H1 (cell line): ENCODE results near the gene EXOSC1. TPM values are rescaled to one million over a fixed set of nuclear protein-coding genes. Genes with fewer than 3 reads are reported as not detected.

Experiments
- CTCF ChIA-PET: fragments of 300-600 bp; sonication (Branson Sonifier 250); formaldehyde crosslinking; loops from one replicate; lab custom pipeline; 2021; ENCODE audit not compliant: partially characterized antibody; lab: Charles Lee
- POLR2A ChIA-PET: fragments of 300-600 bp; sonication (Branson Sonifier 250); formaldehyde crosslinking; loops from one replicate; lab custom pipeline; 2021; ENCODE audit warnings: inconsistent platforms; ENCODE audit not compliant: partially characterized antibody; lab: Charles Lee
- DNase-seq, 2 experiments: peaks; one replicate each; pipeline versions ENCODE4 v3.0.0 to v3.0.0-alpha.2; 2010 to 2022; ENCODE audit warnings: low spot score in 2 of 2, low read depth in 1 of 2, mixed read lengths in 1 of 2
- FAIRE-seq: peaks from 2 replicates; lab custom pipeline; 2011; peaks lifted over from hg19 to GRCh38; lab: Jason Lieb, UNC
- H2AFZ ChIP-seq: 2 replicates; pipeline ENCODE4 v1.8.1; 2012; ENCODE audit warnings: low read length, inconsistent platforms
- H2AK5ac ChIP-seq: 2 replicates; pipeline ENCODE4 v1.6.1; 2013; ENCODE audit warnings: low read depth, low read length
- H2BK120ac ChIP-seq: replicated peaks from 2 replicates; pipeline ENCODE3; 2013; ENCODE audit warnings: low read depth, low read length, inconsistent platforms
- H2BK12ac ChIP-seq: 2 replicates; pipeline ENCODE4 v1.6.1; 2013; ENCODE audit warnings: low read depth, low read length
- H2BK15ac ChIP-seq: 2 replicates; pipeline ENCODE4 v1.6.1; 2013; ENCODE audit warnings: low read length
- H2BK20ac ChIP-seq: 2 replicates; pipeline ENCODE4 v1.6.1; 2013; ENCODE audit warnings: low read length
- H2BK5ac ChIP-seq: 2 replicates; pipeline ENCODE4 v1.6.1; 2013; ENCODE audit warnings: low read depth, low read length
- H3K14ac ChIP-seq: 2 replicates; pipeline ENCODE4 v1.6.1; 2013; ENCODE audit warnings: inconsistent platforms; ENCODE audit not compliant: insufficient read length
- H3K18ac ChIP-seq: 2 replicates; pipeline ENCODE4 v1.6.1; 2013; ENCODE audit warnings: low read length; ENCODE audit errors: extremely low read depth
- H3K23ac ChIP-seq: 2 replicates; pipeline ENCODE4 v1.6.1; 2013; ENCODE audit warnings: inconsistent platforms; ENCODE audit not compliant: insufficient read length
- H3K23me2 ChIP-seq: 2 replicates; pipeline ENCODE4 v1.6.1; 2013; ENCODE audit warnings: low read depth, low read length
- H3K27ac ChIP-seq: 2 replicates; pipeline ENCODE4 v1.6.1; 2011; ENCODE audit warnings: low read depth, low read length, inconsistent platforms
- H3K27me3 ChIP-seq, 4 experiments: replicated peaks in 1 of 4; 1 replicate in 1 of 4; 2 replicates in 3 of 4; pipeline versions ENCODE4 v1.6.1 to v1.8.1; 2011 to 2013; ENCODE audit warnings: low read length in 3 of 4, mild to moderate bottlenecking in 3 of 4, inconsistent platforms in 2 of 4, mixed read lengths in 2 of 4, moderate library complexity in 1 of 4; ENCODE audit not compliant: control insufficient read depth in 3 of 4, insufficient read depth in 3 of 4; ENCODE audit errors: extremely low read depth in 1 of 4
- H3K36me3 ChIP-seq, 4 experiments: 2 replicates each; pipeline versions ENCODE4 v1.6.1 to v1.8.1; 2011 to 2013; ENCODE audit warnings: mild to moderate bottlenecking in 4 of 4, low read length in 3 of 4, moderate library complexity in 2 of 4, control low read depth in 1 of 4, inconsistent platforms in 1 of 4; ENCODE audit not compliant: insufficient read depth in 4 of 4, control insufficient read depth in 2 of 4
- H3K4ac ChIP-seq: replicated peaks from 2 replicates; pipeline ENCODE3; 2013; ENCODE audit warnings: low read length, low read depth, mixed read lengths, inconsistent platforms; ENCODE audit not compliant: insufficient read length
- H3K4me1 ChIP-seq, 4 experiments: replicated peaks in 1 of 4; 1 replicate in 1 of 4; 2 replicates in 3 of 4; pipeline versions ENCODE4 v1.6.1 to v1.8.1; 2011 to 2013; ENCODE audit warnings: low read length in 3 of 4, inconsistent platforms in 2 of 4, mixed read lengths in 1 of 4; ENCODE audit not compliant: insufficient read depth in 4 of 4, control insufficient read depth in 3 of 4
- H3K4me2 ChIP-seq, 2 experiments: 2 replicates each; pipeline versions ENCODE4 v1.6.1 to v1.8.1; 2011 to 2013; ENCODE audit warnings: low read depth in 2 of 2, low read length in 2 of 2, control low read depth in 1 of 2, inconsistent platforms in 1 of 2, mild to moderate bottlenecking in 1 of 2; ENCODE audit not compliant: insufficient read depth in 1 of 2
- H3K4me3 ChIP-seq, 4 experiments: fragments of 200-600, 300-600 bp in 1 of 4; sonication (generic), shearing (Covaris generic), sonication (Bioruptor Twin) in 1 of 4; 2 replicates each; pipeline versions ENCODE4 v1.5.1 to v1.8.1; 2011 to 2016; ENCODE audit warnings: low read length in 4 of 4, low read depth in 3 of 4, control low read depth in 2 of 4, inconsistent platforms in 2 of 4, mild to moderate bottlenecking in 2 of 4, mixed read lengths in 1 of 4, moderate library complexity in 1 of 4; ENCODE audit not compliant: insufficient read depth in 2 of 4; ENCODE audit errors: extremely low read depth in 1 of 4
- H3K56ac ChIP-seq: replicated peaks from 2 replicates; pipeline ENCODE3; 2013; ENCODE audit warnings: low read depth, mild to moderate bottlenecking, mixed read lengths, low read length, inconsistent platforms; ENCODE audit not compliant: insufficient read length
- H3K79me1 ChIP-seq: 2 replicates; pipeline ENCODE4 v1.6.1; 2013; ENCODE audit warnings: low read depth, low read length, control low read depth
- H3K79me2 ChIP-seq, 2 experiments: 2 replicates each; pipeline versions ENCODE4 v1.6.1 to v1.8.1; 2012 to 2013; ENCODE audit warnings: low read length in 2 of 2, mild to moderate bottlenecking in 2 of 2, inconsistent platforms in 1 of 2; ENCODE audit not compliant: insufficient read depth in 2 of 2, control insufficient read depth in 1 of 2
- H3K9ac ChIP-seq, 4 experiments: replicated peaks in 1 of 4; 1 replicate in 1 of 4; 2 replicates in 3 of 4; pipeline versions ENCODE4 v1.6.1 to v1.8.1; 2011 to 2013; ENCODE audit warnings: low read depth in 3 of 4, low read length in 3 of 4, control low read depth in 2 of 4, mild to moderate bottlenecking in 2 of 4, moderate library complexity in 2 of 4, inconsistent platforms in 1 of 4; ENCODE audit errors: extremely low read depth in 1 of 4
- H3K9me3 ChIP-seq, 2 experiments: 2 replicates each; pipeline versions ENCODE4 v1.6.1 to v1.8.1; 2012 to 2013; ENCODE audit warnings: mild to moderate bottlenecking in 2 of 2, moderate library complexity in 2 of 2, control low read depth in 1 of 2, inconsistent platforms in 1 of 2, low read depth in 1 of 2, low read length in 1 of 2, mixed read lengths in 1 of 2; ENCODE audit not compliant: insufficient read depth in 2 of 2
- H4K20me1 ChIP-seq, 2 experiments: replicated peaks in 1 of 2; 2 replicates each; pipeline versions ENCODE3 to v1.8.1; 2011 to 2013; ENCODE audit warnings: inconsistent platforms in 2 of 2, low read length in 2 of 2, mild to moderate bottlenecking in 1 of 2; ENCODE audit not compliant: insufficient read depth in 2 of 2, control insufficient read depth in 1 of 2
- H4K5ac ChIP-seq: 2 replicates; pipeline ENCODE4 v1.6.1; 2013; ENCODE audit warnings: low read length, low read depth, mixed read lengths, inconsistent platforms; ENCODE audit not compliant: insufficient read length
- H4K8ac ChIP-seq: 2 replicates; pipeline ENCODE4 v1.8.0; 2013; ENCODE audit warnings: mild to moderate bottlenecking, moderate library complexity, low read length, inconsistent platforms; ENCODE audit not compliant: insufficient read depth; ENCODE audit errors: extremely low read depth
- H4K91ac ChIP-seq: replicated peaks from 2 replicates; pipeline ENCODE3; 2013; ENCODE audit warnings: low read length, mixed read lengths, inconsistent platforms; ENCODE audit not compliant: insufficient read length
- CBX8 ChIP-seq: fragments of 300-800, 300-1000 bp; sonication (generic); IDR thresholded peaks from 2 replicates; pipeline ENCODE4 v1.7.1; 2016; ENCODE audit warnings: low read depth, low read length, borderline replicate concordance
- EP300 ChIP-seq, 2 experiments: IDR thresholded peaks; 1 replicate in 1 of 2; 2 replicates in 1 of 2; pipeline ENCODE4 v1.6.1; 2011 to 2012; ENCODE audit warnings: low read depth in 2 of 2, low read length in 2 of 2, mild to moderate bottlenecking in 2 of 2, borderline replicate concordance in 1 of 2, inconsistent platforms in 1 of 2, moderate library complexity in 1 of 2
- EZH2 ChIP-seq: fragments of 200-600 bp; sonication (generic); IDR thresholded peaks from 2 replicates; pipeline ENCODE4 v1.7.1; 2012; ENCODE audit warnings: low read depth, mild to moderate bottlenecking, moderate library complexity, low read length, inconsistent platforms; ENCODE audit not compliant: severe bottlenecking
- KDM4A ChIP-seq: IDR thresholded peaks from one replicate; pipeline ENCODE4 v1.7.1; 2012; ENCODE audit warnings: low read depth, mild to moderate bottlenecking, moderate library complexity, low read length, inconsistent platforms; ENCODE audit not compliant: severe bottlenecking
- MAX ChIP-seq: IDR thresholded peaks from 2 replicates; pipeline ENCODE4 v1.6.1; 2012; ENCODE audit warnings: inconsistent platforms
- SP2 ChIP-seq: IDR thresholded peaks from 2 replicates; pipeline ENCODE4 v1.6.1; 2012; ENCODE audit warnings: mild to moderate bottlenecking, low read length, inconsistent platforms
- SP4 ChIP-seq: IDR thresholded peaks from 2 replicates; pipeline ENCODE4 v1.6.1; 2012; ENCODE audit warnings: low read length, inconsistent platforms
- SRF ChIP-seq: IDR thresholded peaks from 2 replicates; pipeline ENCODE4 v1.6.1; 2011; ENCODE audit warnings: mild to moderate bottlenecking, low read depth, low read length, moderate library complexity
- TAF1 ChIP-seq: IDR thresholded peaks from 2 replicates; pipeline ENCODE4 v1.6.1; 2011; ENCODE audit warnings: mild to moderate bottlenecking, low read depth, low read length
- WGBS, 2 experiments: shearing (Covaris generic) in 1 of 2; methylation state at CpG; one replicate each; pipeline versions ENCODE4 v1.1.6 to v1.1.7; 2013 to 2015; ENCODE audit warnings: low lambda C conversion rate in 2 of 2, mixed read lengths in 2 of 2, inconsistent platforms in 1 of 2, low coverage in 1 of 2, missing lambda C conversion rate in 1 of 2; ENCODE audit not compliant: insufficient replicate concordance in 2 of 2, insufficient coverage in 1 of 2, insufficient read length in 1 of 2; ENCODE audit errors: extremely low coverage in 1 of 2, missing lambda C conversion rate in 1 of 2; 5-methylcytosine and 5-hydroxymethylcytosine counted together
- polyA plus RNA-seq, 7 experiments: library from polyadenylated mRNA; depleted of rRNA in 3 of 7; stranded (reverse) in 5 of 7; unstranded in 2 of 7; fragments of >200 nt in 5 of 7; fragments of 200-250 nt in 2 of 7; gene quantifications; 1 replicate in 5 of 7; 2 replicates in 1 of 7; 4 replicates in 1 of 7; pipeline versions ENCODE4 v1.2.1 to v1.2.3, GENCODE V29; 2011 to 2013; ENCODE audit warnings: missing spikeins in 2 of 7, mixed read lengths in 2 of 7
- total RNA-seq: library from RNA; stranded (reverse); fragmentation: NEBNext Ultra II Directional; extraction: Animal tissue kit (Norgen Biotek cat#: 25700); gene quantifications from 2 replicates; pipeline ENCODE4 v1.2.1, GENCODE V29; 2021

EXOSC1 gene
- total and polyA plus RNA-seq, 2 of the 8 experiments (the other 6 are each of a cell fraction or from before 2014, with no cell fraction given) = 52.1 to 68.1 TPM

DNA sequence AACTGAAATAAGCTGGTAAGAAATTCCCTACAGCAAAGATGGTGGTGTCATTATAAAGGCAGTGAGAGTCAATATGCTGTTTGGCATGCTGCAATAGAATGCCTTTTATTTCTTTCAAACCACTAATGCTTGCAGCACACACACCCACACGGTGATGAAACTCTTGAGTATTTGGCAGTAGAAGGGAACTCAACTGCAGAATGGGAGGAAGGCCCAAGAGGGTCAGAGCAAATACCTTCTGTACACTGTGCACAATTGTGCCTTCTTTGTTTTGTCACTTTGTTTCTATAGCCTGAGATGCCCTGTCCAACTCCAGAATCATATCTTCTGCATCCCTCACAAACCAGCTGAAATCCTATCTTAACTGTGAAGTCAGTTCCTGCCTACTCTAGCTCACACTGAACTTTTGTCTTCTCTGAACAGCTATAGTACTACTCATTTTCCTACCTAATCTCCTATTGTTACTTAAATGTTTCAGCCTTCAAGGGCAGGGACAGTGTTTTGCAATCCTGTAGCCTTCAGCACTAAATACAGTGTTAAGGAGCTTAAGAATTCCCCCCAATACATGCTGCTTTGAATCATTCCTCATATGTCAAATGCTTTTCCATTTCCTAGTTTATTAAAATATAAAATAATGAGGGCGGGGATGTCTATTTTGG is 30.3 kb upstream of the EXOSC1 start:
- Histone ChIP-seq H4K20me1 (peaks cover 0 to 2% of the 10 kb centered on the region in 2 experiments), H3K9me3 (no peaks in the 10 kb centered on the region), H3K23me2 (no peaks in the 10 kb centered on the region), H4K91ac (no peak overlapping the region), H2AK5ac (no peak overlapping the region), H2AFZ (no peak overlapping the region), H2BK20ac (no peak overlapping the region), H3K4me3 (no peak overlapping the region), H3K23ac (no peak overlapping the region), H3K36me3 (peaks cover 25 to 72% (median 47%) of the 10 kb centered on the region in 4 experiments), H3K27me3 (no peaks in the 10 kb centered on the region), H2BK120ac (no peak overlapping the region), H4K8ac (no peak overlapping the region), H3K79me2 (peaks cover 0 to 12% of the 10 kb centered on the region in 2 experiments; a peak in 1 of 4 replicates), H3K4ac (no peak overlapping the region), H3K56ac (no peak overlapping the region), H4K5ac (no peak overlapping the region), H3K14ac (no peak overlapping the region), H3K9ac (no peak overlapping the region), H3K27ac (no peak overlapping the region), H3K79me1 (0 out of 2 replicates have a peak, but pooled peaks cover 4% of the 10 kb centered on the region), H2BK5ac (no peak overlapping the region), H3K18ac (no peak overlapping the region), H3K4me1 (peaks cover 8 to 13% (median 10%) of the 10 kb centered on the region in 4 experiments; a peak in 6 of 7 replicates), H2BK15ac (no peak overlapping the region), H2BK12ac (no peak overlapping the region), H3K4me2 (no peak overlapping the region)
- no peak for FAIRE-seq
- WGBS, 2 experiments = 93% methylated on average over 2 of the region's 2 CpGs; no CpG with 5 or more reads in 1 of the 2 experiments
- no peak for DNase-seq
- no peak for TF ChIP-seq CBX8
- no peak for TF ChIP-seq SP2
- TF ChIP-seq TAF1 = no peak
- TF ChIP-seq EZH2 = no peak
- no peak for TF ChIP-seq EP300 (IDR thresholded peaks at IDR 0.05; ENCODE audit: borderline replicate concordance in 1 of 2, low read depth in 2 of 2, low read length in 2 of 2)
- TF ChIP-seq SRF = no peak
- no peak for TF ChIP-seq KDM4A
- no peak for TF ChIP-seq SP4
- no peak for TF ChIP-seq MAX
- ChIA-PET CTCF (interaction anchor here (1.2 to 6.6 kb wide), 7 partner anchors 10 to 210 kb away, joined by 3 to 46 read pairs (median 4); no protein-coding TSS in a partner anchor), POLR2A (interaction anchor here (0.6 to 3.7 kb wide), 8 partner anchors 10 to 156 kb away, joined by 3 to 17 read pairs (median 4); no protein-coding TSS in a partner anchor)
